A549 treated with CpdA at 1 μM for 4 hours (cell line): Measurements from ENCODE around the gene NELFA. TPM values are rescaled to one million over a fixed set of nuclear protein-coding genes. Genes with fewer than 3 reads are reported as not detected.

Source experiments
- total RNA-seq: library from RNA; stranded (reverse); fragments of 200-300 nt; extraction: Qiagen RNA extraction; gene quantifications from 5 replicates; pipeline ENCODE4 v1.2.3, GENCODE V29; 2022; ENCODE audit warnings: low read depth

The NELFA gene
- total RNA-seq = 17.4 to 24.2 TPM (median 23.6 TPM) in 5 replicates

DNA sequence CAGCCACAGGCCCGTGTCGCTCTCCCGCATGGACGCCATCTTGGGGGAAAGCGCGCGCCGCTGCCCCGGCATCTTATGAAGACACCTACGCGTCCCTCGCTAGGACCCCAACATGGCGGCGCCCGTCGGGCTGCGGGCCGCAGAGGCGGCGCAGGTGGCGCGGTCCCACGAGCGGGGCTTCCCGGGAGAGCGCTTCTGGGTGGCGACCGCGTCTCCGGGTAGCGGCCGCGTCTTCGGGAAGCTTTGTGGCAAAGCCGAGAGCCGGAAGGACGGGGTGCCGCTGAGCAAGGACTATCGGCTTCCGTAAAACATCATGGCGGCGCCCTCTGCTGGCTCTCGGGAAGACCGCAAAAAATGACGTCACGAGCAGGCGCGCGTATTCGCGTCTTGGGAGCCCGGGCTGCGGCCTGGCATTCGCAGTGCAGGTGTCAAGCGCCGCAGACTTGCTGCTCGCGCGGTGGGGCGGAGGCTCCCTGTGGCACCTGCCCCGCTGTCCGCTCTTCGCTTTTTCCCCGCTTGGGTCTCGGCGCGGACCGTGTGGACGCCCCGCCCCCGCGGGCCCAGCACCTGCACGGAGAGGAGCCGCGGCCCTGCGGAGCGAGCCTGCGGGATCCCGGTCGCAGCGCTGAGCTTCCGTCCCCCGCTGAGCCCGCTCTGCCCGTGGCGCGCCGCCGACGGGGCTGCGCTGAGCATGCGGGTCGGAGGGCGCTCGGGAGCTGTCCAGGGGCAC lies at the start of gene NELFA:
Gene NELFA (minus strand): TSS at position 54 of the 730 bp plus-strand sequence. CDS start 15 bp downstream, at position 39.

Other genes starting within 250 kb of the NELFA start
- 1.1 to 3.0 TPM (median 1.5 TPM) in 5 replicates for gene FGFR3, start 215.7 kb downstream of the NELFA start, total RNA-seq
- 25.4 to 31.2 TPM (median 29.1 TPM) in 5 replicates for gene LETM1, start 152.8 kb downstream of the NELFA start, total RNA-seq
- gene NSD2, start 137.6 kb downstream of the NELFA start, total RNA-seq = 39.8 to 47.2 TPM (median 44.3 TPM) in 5 replicates
- 9.9 to 15.0 TPM (median 13.8 TPM) in 5 replicates for gene NAT8L, start 50.4 kb upstream of the NELFA start, total RNA-seq
- 7.1 to 7.7 TPM (median 7.4 TPM) in 5 replicates for gene HAUS3, start 233.1 kb upstream of the NELFA start, total RNA-seq
- gene POLN, start 233.1 kb upstream of the NELFA start, total RNA-seq = 0.40 to 0.79 TPM (median 0.55 TPM) in 5 replicates